ENCODE measurements around the gene ZNF486.
"Not testable (repeated sequence)": the region's sequence is repeated elsewhere in the genome, so short reads cannot be mapped to it uniquely, and the experiment has no call there.

- not testable (repeated sequence) for TF ChIP-seq POLR2A (IDR thresholded peaks at IDR 0.05; ENCODE audit: low read length); GATA1 (IDR thresholded peaks at IDR 0.05; ENCODE audit: low read depth, low read length)
Observed at GRCh38 chr19:20214366-20214765, 47.4 kb downstream of the ZNF486 start.

All from erythroblast (primary cell).